Cardiac muscle cell (in vitro differentiated cells and primary cell): ENCODE data around the gene ZFC3H1. TPM values are rescaled to one million over a fixed set of nuclear protein-coding genes. Genes with fewer than 3 reads are reported as not detected.

Source experiments
- DNase-seq, 2 donors: peaks; one replicate each; pipeline versions ENCODE4 v3.0.0 to v3.0.0-alpha.2; 2010 to 2017; ENCODE audit warnings: low read depth in 1 of 2, low spot score in 1 of 2
- H3K27ac ChIP-seq: fragments of 200-600 bp; sonication (generic); 2 replicates; pipeline ENCODE4 v1.5.1; 2016
- H3K27me3 ChIP-seq: fragments of 200-600 bp; sonication (generic); 2 replicates; pipeline ENCODE4 v1.6.0; 2016; ENCODE audit warnings: control low read depth
- H3K36me3 ChIP-seq: fragments of 200-600 bp; sonication (generic); 2 replicates; pipeline ENCODE4 v1.5.1; 2016; ENCODE audit warnings: control low read depth
- H3K4me1 ChIP-seq: fragments of 200-600 bp; sonication (generic); 2 replicates; pipeline ENCODE4 v1.8.1; 2017; ENCODE audit warnings: low read depth, mild to moderate bottlenecking, mixed run types
- H3K4me3 ChIP-seq: fragments of 200-600 bp; sonication (generic); 2 replicates; pipeline ENCODE4 v1.5.1; 2016; ENCODE audit warnings: mild to moderate bottlenecking
- H3K9me3 ChIP-seq: fragments of 200-600 bp; sonication (generic); 2 replicates; pipeline ENCODE4 v1.5.1; 2017; ENCODE audit warnings: low read depth, mild to moderate bottlenecking, control low read depth
- CTCF ChIP-seq: IDR thresholded peaks from 2 replicates; pipeline ENCODE4 v1.5.1; 2012; ENCODE audit warnings: low read depth, mild to moderate bottlenecking, low read length
- polyA plus RNA-seq: library from polyadenylated mRNA; unstranded; fragments of >200 nt; fragmentation: Nextera tagmentation; extraction: Ambion mirVana; gene quantifications from 2 replicates; pipeline ENCODE4 v1.2.1, GENCODE V29; 2016
- total RNA-seq: library from RNA; depleted of rRNA; stranded (reverse); fragments of >200 nt; gene quantifications from 2 replicates; pipeline ENCODE4 v1.2.3, GENCODE V29; 2016

Gene ZFC3H1
- total and polyA plus RNA-seq, 2 experiments from 2014 or later: 24.9 to 25.8 TPM

GRCh38 chr12:71642264-71642663 lies 21.4 kb downstream of the ZFC3H1 start:
- Histone ChIP-seq H3K36me3 (peaks cover 61% of the 10 kb centered on the region), H3K4me3 (no peak overlapping the region), H3K27me3 (no peaks in the 10 kb centered on the region), H3K27ac (no peak overlapping the region), H3K9me3 (no peaks in the 10 kb centered on the region), H3K4me1 (no peaks in the 10 kb centered on the region)
- no peak for TF ChIP-seq CTCF
- DNase-seq: no peak

DNA sequence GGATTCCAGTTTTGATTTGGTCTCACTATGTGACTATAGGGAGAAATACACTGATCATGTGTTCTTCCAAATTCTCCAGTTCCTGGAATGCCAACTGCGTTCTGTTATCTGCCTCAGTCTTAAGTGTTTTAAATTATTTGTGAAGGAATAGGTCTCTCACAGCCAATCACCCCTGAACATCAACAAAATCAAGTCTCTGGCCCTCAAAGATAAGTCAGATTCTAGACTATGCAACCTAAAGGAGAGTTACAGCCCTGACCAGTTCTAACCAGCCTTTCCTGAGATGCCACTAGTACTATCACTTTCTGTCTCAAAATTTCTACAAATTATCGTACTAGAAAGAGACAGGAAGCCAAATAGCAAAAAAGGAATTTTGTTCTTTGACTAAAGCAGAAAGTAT lies 22.3 kb downstream of the ZFC3H1 start:
- Histone ChIP-seq H3K27ac (peak overlapping the region; percentile 38), H3K4me3 (no peak overlapping the region), H3K27me3 (no peaks in the 10 kb centered on the region), H3K36me3 (peaks cover 68% of the 10 kb centered on the region), H3K4me1 (no peaks in the 10 kb centered on the region), H3K9me3 (no peaks in the 10 kb centered on the region)
- no peak for DNase-seq
- TF ChIP-seq CTCF: no peak

- no peak for TF ChIP-seq CTCF
- no peaks in the 10 kb centered on the region for H3K9me3 ChIP-seq
- no peaks in the 10 kb centered on the region for H3K4me1 ChIP-seq
- H3K36me3 ChIP-seq: peaks cover 78% of the 10 kb centered on the region
- H3K27ac ChIP-seq: peak overlapping the region; percentile 14
- no peak for DNase-seq
- H3K4me3 ChIP-seq: no peak overlapping the region
- no peaks in the 10 kb centered on the region for H3K27me3 ChIP-seq
Observed at GRCh38 chr12:71640316-71640715, 23.3 kb downstream of the ZFC3H1 start.

DNA sequence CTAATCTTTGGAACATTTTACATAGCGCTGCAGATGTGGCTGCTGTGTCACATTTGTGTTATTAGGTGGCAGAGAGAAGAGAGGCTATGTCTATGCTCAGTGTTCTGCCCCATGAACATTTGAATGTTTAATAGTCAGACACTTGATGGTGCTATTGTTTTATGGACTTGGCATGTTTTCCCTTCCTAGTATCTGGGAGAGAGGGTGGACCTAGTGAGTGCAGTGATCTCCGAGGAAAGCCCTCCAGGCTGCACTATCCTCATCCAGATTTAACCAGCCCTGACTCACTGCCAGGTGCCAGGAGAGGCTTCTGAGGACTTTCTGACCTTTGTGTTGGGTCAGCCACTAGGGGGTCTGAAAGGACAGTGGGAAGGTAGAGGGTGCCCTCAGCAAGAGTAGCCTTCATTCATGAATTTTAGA lies 24.3 kb downstream of the ZFC3H1 start:
- peak in 1 of 2 donors; percentile 40 for DNase-seq
- Histone ChIP-seq H3K4me3 (no peak overlapping the region), H3K27me3 (no peaks in the 10 kb centered on the region), H3K9me3 (no peaks in the 10 kb centered on the region), H3K36me3 (peaks cover 83% of the 10 kb centered on the region), H3K27ac (no peak overlapping the region), H3K4me1 (no peaks in the 10 kb centered on the region)
- peak; percentile 11 for TF ChIP-seq CTCF

DNA sequence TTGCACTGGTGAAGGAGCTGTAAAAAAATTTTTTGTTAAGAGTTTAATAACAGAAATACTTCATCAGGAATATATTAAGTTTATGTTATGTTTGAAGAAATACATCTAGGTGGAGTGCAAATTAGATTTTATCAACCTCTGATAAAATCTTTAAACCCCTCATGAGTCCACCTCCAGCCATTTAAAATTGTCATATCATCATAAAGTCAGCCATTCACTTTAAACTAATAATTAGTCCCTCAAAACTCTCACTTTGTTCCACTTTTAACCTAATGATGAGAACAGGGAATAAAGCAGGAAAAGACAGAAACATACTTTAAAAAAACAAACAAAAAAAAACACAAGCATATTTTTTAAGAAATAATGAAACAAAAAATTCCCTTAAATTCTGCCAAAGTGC lies 25.1 kb downstream of the ZFC3H1 start:
- no peaks in the 10 kb centered on the region for H3K9me3 ChIP-seq
- H3K4me1 ChIP-seq: no peaks in the 10 kb centered on the region
- no peak for TF ChIP-seq CTCF
- no peak overlapping the region for H3K4me3 ChIP-seq
- peaks cover 83% of the 10 kb centered on the region for H3K36me3 ChIP-seq
- H3K27ac ChIP-seq: no peak overlapping the region
- no peaks in the 10 kb centered on the region for H3K27me3 ChIP-seq
- DNase-seq: no peak

DNA sequence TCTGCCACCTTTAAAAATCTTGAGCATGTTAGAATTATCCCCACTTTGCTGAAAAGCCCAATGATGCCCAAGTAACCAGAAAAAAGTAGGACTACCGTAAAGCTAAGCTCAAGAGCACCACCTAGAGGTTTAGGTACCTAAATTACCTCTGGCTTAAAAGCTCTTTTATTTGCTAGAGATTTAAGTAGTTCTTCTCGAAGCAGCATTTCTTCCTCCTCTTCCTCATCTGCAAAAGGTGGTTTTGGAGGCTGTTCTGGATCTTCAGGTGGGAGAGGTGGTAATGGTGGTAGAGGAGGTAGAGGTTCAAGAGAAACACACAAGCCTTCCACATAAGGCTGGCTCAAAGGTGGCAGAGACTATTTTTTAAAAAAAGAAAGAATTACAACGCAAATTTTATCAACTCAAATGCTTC lies 26.9 kb downstream of the ZFC3H1 start:
- no peak overlapping the region for H3K27ac ChIP-seq
- H3K27me3 ChIP-seq: no peaks in the 10 kb centered on the region
- no peaks in the 10 kb centered on the region for H3K9me3 ChIP-seq
- DNase-seq: peak; percentile 80 to 85
- peak; percentile 80 for TF ChIP-seq CTCF
- no peaks in the 10 kb centered on the region for H3K4me1 ChIP-seq
- H3K36me3 ChIP-seq: peaks cover 83% of the 10 kb centered on the region
- H3K4me3 ChIP-seq: no peak overlapping the region
